Astrocyte of the hippocampus (primary cell): ENCODE results near the gene CD180.

Source experiments
- DNase-seq: peaks from one replicate; pipeline ENCODE4 v3.0.0; 2011; ENCODE audit warnings: low read depth, low spot score

The CD180 gene

GRCh38 chr5:67211926-67212325, 15.3 kb upstream of the CD180 start:
- DNase-seq: peak; percentile 71

GRCh38 chr5:67209141-67209771, 12.7 kb upstream of the CD180 start:
- DNase-seq: peak; percentile 90

GRCh38 chr5:67208403-67208802, 11.8 kb upstream of the CD180 start:
- DNase-seq: no peak

- no peak for DNase-seq
Measured at GRCh38 chr5:67206929-67207328, 10.3 kb upstream of the CD180 start.

GRCh38 chr5:67206461-67206860, 9.9 kb upstream of the CD180 start:
- DNase-seq: no peak

- DNase-seq: no peak
Measured at GRCh38 chr5:67205981-67206380, 9.4 kb upstream of the CD180 start.

- DNase-seq: no peak
Measured at GRCh38 chr5:67204821-67205220, 8.2 kb upstream of the CD180 start.

- DNase-seq: no peak
Measured at GRCh38 chr5:67203701-67204074, 7.1 kb upstream of the CD180 start.

- no peak for DNase-seq
Measured at GRCh38 chr5:67202828-67203227, 6.2 kb upstream of the CD180 start.

GRCh38 chr5:67201897-67202549, 5.4 kb upstream of the CD180 start:
- DNase-seq: no peak

- no peak for DNase-seq
Measured at GRCh38 chr5:67200809-67201562, 4.4 kb upstream of the CD180 start.

- DNase-seq: no peak
Measured at GRCh38 chr5:67199859-67200258, 3.3 kb upstream of the CD180 start.

- DNase-seq: no peak
Measured at GRCh38 chr5:67198917-67199316, 2.3 kb upstream of the CD180 start.

- no peak for DNase-seq
Measured at GRCh38 chr5:67197536-67197935, 937 bp upstream of the CD180 start.

GRCh38 chr5:67195406-67196275, 958 bp downstream of the CD180 start:
- no peak for DNase-seq

GRCh38 chr5:67194166-67194565, 2.4 kb downstream of the CD180 start:
- DNase-seq: no peak

- no peak for DNase-seq
Measured at GRCh38 chr5:67193439-67193807, 3.2 kb downstream of the CD180 start.

GRCh38 chr5:67192719-67193438, 3.7 kb downstream of the CD180 start:
- peak; percentile 83 for DNase-seq

GRCh38 chr5:67190861-67191260, 5.7 kb downstream of the CD180 start:
- peak; percentile 36 for DNase-seq

- no peak for DNase-seq
Measured at GRCh38 chr5:67190410-67190809, 6.2 kb downstream of the CD180 start.

- DNase-seq: no peak
Measured at GRCh38 chr5:67189931-67190330, 6.7 kb downstream of the CD180 start.

GRCh38 chr5:67189079-67189354, 7.6 kb downstream of the CD180 start:
- DNase-seq: no peak
